ENCODE measurements around the gene SYT3. TPM values are rescaled to one million over a fixed set of nuclear protein-coding genes. Genes with fewer than 3 reads are reported as not detected.
"Not testable (repeated sequence)": the region's sequence is repeated elsewhere in the genome, so short reads cannot be mapped to it uniquely, and the experiment has no call there.

The SYT3 gene
- total RNA-seq, 1 donor from 2014 or later, result 0.38 TPM

DNA sequence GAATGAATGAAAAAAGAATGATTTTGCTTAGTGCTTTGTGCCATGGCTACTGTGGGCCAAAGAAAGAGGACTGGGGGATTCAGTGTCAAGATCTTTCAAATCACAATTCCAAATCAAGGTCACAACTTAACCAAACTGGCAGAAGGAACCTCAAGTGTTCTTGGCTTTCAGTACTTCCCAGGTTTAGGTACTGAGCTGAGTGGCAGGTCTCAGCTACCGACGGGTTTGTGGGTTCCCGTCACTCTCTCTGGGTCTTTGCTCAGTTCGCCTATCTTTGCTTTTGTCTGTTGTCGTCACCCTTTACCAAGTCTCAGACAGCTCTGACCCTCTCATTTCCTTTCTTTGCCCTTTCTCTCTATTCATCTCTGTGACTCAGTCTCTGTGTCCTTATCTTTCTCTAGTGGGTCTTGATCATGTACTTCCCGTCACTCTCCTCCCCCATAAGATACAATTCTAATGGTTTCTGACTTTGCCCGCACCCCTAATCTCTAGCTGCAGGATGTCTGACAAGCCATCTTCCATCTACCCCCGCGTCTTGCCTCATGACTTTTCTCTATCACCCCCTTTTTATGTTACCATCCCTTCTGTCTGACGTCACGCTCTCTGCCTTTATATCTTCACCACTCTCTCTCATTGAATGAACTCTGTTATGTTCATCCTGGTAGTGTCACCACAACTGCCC is 38.1 kb downstream of the SYT3 start:
- Mint-ChIP-seq H3K27ac (ENCODE audit: unreplicated experiment) (no peak overlapping the region), H3K4me3 (ENCODE audit: unreplicated experiment) (no peak overlapping the region), H3K27me3 (ENCODE audit: unreplicated experiment) (peaks cover 2% of the 10 kb centered on the region), H3K36me3 (ENCODE audit: unreplicated experiment) (no peaks in the 10 kb centered on the region), H3K9me3 (ENCODE audit: unreplicated experiment) (no peaks in the 10 kb centered on the region), H3K4me1 (ENCODE audit: unreplicated experiment) (no peaks in the 10 kb centered on the region)
- no peak for DNase-seq (ENCODE audit: extremely low spot score, unreplicated experiment)
- TF ChIP-seq, protein P1, sequence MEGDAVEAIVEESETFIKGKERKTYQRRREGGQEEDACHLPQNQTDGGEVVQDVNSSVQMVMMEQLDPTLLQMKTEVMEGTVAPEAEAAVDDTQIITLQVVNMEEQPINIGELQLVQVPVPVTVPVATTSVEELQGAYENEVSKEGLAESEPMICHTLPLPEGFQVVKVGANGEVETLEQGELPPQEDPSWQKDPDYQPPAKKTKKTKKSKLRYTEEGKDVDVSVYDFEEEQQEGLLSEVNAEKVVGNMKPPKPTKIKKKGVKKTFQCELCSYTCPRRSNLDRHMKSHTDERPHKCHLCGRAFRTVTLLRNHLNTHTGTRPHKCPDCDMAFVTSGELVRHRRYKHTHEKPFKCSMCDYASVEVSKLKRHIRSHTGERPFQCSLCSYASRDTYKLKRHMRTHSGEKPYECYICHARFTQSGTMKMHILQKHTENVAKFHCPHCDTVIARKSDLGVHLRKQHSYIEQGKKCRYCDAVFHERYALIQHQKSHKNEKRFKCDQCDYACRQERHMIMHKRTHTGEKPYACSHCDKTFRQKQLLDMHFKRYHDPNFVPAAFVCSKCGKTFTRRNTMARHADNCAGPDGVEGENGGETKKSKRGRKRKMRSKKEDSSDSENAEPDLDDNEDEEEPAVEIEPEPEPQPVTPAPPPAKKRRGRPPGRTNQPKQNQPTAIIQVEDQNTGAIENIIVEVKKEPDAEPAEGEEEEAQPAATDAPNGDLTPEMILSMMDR (IDR thresholded peaks at IDR 0.05), result no peak

DNA sequence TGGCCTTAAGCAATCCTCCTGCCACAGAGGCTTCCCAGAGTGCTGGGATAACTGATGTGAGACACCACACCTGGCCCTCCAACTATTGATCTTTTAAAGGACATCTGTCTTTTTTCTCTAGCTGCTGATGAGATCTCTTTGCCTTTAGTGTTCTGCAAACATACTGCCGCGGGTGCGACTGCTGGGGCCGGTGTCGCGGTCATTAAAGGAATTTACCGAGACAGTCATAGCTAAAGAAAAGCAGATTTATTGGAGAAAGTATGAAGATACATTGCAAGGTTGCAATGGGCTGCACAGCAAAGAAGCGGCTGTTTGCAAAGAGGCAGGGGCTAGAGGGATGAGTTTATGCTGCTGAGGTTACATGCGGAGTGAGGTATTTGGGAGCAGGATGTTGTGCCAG is 40.3 kb downstream of the SYT3 start:
- Mint-ChIP-seq H3K27ac (ENCODE audit: unreplicated experiment) (no peak overlapping the region), H3K4me1 (ENCODE audit: unreplicated experiment) (no peaks in the 10 kb centered on the region), H3K27me3 (ENCODE audit: unreplicated experiment) (peaks cover 2% of the 10 kb centered on the region), H3K4me3 (ENCODE audit: unreplicated experiment) (no peak overlapping the region), H3K36me3 (ENCODE audit: unreplicated experiment) (no peaks in the 10 kb centered on the region), H3K9me3 (ENCODE audit: unreplicated experiment) (no peaks in the 10 kb centered on the region)
- DNase-seq (ENCODE audit: extremely low spot score, unreplicated experiment), result no peak
- TF ChIP-seq, protein P1 (IDR thresholded peaks at IDR 0.05), result no peak

DNA sequence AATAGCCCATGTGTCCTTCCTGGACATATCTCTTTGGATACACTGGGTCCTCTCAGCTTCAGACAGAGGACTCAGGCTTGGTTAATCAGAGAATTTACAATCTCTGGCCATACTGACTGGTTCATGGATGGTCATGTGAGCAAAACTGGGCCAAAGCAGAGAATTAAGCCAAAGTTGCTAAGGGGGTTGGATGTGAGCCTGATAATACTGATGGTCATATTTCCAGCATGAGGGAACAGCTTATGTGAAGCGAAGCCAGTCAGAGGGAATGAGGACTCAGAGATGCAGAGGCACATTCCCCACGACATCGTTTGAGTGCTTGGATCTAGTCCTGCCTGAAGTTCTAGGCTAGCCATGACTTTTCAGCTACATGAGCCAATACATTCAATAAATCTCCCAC is 49.5 kb downstream of the SYT3 start:
- H3K27ac Mint-ChIP-seq (ENCODE audit: unreplicated experiment), result no peak overlapping the region
- no peaks in the 10 kb centered on the region for H3K27me3 Mint-ChIP-seq (ENCODE audit: unreplicated experiment)
- no peak overlapping the region for H3K4me3 Mint-ChIP-seq (ENCODE audit: unreplicated experiment)
- TF ChIP-seq, protein P1 (IDR thresholded peaks at IDR 0.05), result no peak
- H3K36me3 Mint-ChIP-seq (ENCODE audit: unreplicated experiment), result no peaks in the 10 kb centered on the region
- no peaks in the 10 kb centered on the region for H3K4me1 Mint-ChIP-seq (ENCODE audit: unreplicated experiment)
- no peaks in the 10 kb centered on the region for H3K9me3 Mint-ChIP-seq (ENCODE audit: unreplicated experiment)
- DNase-seq (ENCODE audit: extremely low spot score, unreplicated experiment), result no peak

DNA sequence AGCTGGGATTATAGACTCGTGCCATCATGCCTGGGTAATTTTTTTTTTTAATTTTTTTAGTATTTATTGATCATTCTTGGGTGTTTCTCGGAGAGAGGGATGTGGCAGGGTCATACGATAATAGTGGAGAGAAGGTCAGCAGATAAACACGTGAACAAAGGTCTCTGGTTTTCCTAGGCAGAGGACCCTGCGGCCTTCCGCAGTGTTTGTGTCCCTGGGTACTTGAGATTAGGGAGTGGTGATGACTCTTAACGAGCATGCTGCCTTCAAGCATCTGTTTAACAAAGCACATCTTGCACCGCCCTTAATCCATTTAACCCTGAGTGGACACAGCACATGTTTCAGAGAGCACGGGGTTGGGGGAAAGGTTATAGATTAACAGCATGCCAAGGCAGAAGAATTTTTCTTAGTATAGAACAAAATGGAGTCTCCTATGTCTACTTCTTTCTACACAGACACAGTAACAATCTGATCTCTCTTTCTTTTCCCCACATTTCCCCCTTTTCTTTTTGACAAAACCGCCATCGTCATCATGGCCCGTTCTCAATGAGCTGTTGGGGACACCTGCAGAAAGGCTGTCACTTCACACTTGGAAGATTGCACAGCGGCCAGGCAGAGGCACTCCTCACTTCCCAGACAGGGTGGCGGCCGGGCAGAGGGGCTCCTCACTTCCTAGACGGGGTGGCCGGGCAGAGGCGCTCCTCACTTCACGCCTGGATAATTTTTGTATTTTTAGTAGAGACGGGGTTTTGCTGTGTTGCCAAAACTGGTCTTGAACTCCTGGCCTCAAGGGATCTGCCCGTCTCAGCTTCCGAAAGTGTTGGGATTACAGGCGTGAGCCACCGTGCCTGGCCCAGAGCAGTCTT is 57.7 kb downstream of the SYT3 start:
- not testable (repeated sequence) for H3K27ac Mint-ChIP-seq (ENCODE audit: unreplicated experiment); H3K9me3 Mint-ChIP-seq (ENCODE audit: unreplicated experiment); H3K4me3 Mint-ChIP-seq (ENCODE audit: unreplicated experiment); H3K36me3 Mint-ChIP-seq (ENCODE audit: unreplicated experiment); H3K4me1 Mint-ChIP-seq (ENCODE audit: unreplicated experiment); DNase-seq (ENCODE audit: extremely low spot score, unreplicated experiment); H3K27me3 Mint-ChIP-seq (ENCODE audit: unreplicated experiment)

DNA sequence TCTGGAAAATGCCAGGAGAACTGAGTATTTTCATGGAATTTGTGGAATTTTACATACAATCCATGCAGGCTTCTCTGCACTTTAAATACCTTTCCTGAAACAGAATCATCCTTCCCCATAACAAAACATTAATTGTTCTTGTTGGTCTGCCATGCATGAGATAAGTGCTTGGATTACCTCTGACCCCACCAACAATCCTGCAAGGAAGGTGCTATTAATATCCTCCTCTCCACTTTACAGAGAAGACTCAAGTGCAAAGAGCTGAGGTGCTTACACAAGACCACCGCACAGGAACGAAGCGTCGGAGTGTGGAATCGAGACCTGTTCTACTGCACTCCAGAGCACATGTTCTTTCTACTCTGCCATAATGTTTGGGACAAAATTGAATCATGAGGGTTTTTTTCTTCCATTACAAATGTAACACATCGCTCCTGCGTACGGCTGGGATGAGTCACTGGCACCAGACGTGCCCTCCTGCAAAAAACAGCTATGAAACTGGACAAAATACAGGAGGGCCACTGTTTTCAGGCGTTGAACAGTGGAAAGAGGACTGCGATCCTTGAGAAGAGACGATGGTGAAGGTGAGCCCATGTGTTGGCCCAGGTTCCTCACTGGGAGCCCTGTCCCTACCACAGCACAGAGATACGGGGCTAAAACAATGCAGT is 58.6 kb downstream of the SYT3 start:
- Mint-ChIP-seq H3K4me3 (ENCODE audit: unreplicated experiment) (no peak overlapping the region), H3K4me1 (ENCODE audit: unreplicated experiment) (no peaks in the 10 kb centered on the region), H3K36me3 (ENCODE audit: unreplicated experiment) (no peaks in the 10 kb centered on the region), H3K27me3 (ENCODE audit: unreplicated experiment) (no peaks in the 10 kb centered on the region), H3K27ac (ENCODE audit: unreplicated experiment) (no peak overlapping the region), H3K9me3 (ENCODE audit: unreplicated experiment) (no peaks in the 10 kb centered on the region)
- TF ChIP-seq, protein P1 (IDR thresholded peaks at IDR 0.05), result no peak
- no peak for DNase-seq (ENCODE audit: extremely low spot score, unreplicated experiment)
